PFSK-1 (cell line): ENCODE results near the gene GFER.

Source experiments
- FOXP2 ChIP-seq: optimal IDR thresholded peaks from 2 replicates; pipeline ENCODE3; 2011; ENCODE audit warnings: borderline replicate concordance, control low read depth, inconsistent platforms; ENCODE audit not compliant: insufficient read depth; ENCODE audit errors: extremely low read length, extremely low read depth
- POLR2AphosphoS5 ChIP-seq: IDR thresholded peaks from 2 replicates; pipeline ENCODE4 v1.6.1; 2012; ENCODE audit warnings: low read depth, mild to moderate bottlenecking, control low read depth, low read length, moderate library complexity
- SIN3A ChIP-seq: IDR thresholded peaks from 2 replicates; pipeline ENCODE4 v1.6.1; 2012; ENCODE audit warnings: mild to moderate bottlenecking, low read length, moderate library complexity, borderline replicate concordance; ENCODE audit not compliant: insufficient read depth
- TAF1 ChIP-seq: IDR thresholded peaks from 2 replicates; pipeline ENCODE4 v1.6.1; 2012; ENCODE audit warnings: low read length, control low read depth, borderline replicate concordance; ENCODE audit not compliant: insufficient read depth
- TF ChIP-seq, protein P1 (sequence below), 2 experiments: IDR thresholded peaks; 2 replicates each; pipeline versions ENCODE4 v1.6.1 to v1.8.0; 2011 to 2012; ENCODE audit warnings: low read depth in 2 of 2, low read length in 2 of 2, control low read depth in 1 of 2, inconsistent platforms in 1 of 2, mild to moderate bottlenecking in 1 of 2, moderate library complexity in 1 of 2; ENCODE audit not compliant: insufficient read depth in 1 of 2

GFER gene

GRCh38 chr16:1982013-1982433 is 2.0 kb upstream of the GFER start:
- TF ChIP-seq FOXP2, result no peak
- no peak for TF ChIP-seq SIN3A
- no peak for TF ChIP-seq POLR2AphosphoS5
- no peak for TF ChIP-seq TAF1
- TF ChIP-seq, protein P1, sequence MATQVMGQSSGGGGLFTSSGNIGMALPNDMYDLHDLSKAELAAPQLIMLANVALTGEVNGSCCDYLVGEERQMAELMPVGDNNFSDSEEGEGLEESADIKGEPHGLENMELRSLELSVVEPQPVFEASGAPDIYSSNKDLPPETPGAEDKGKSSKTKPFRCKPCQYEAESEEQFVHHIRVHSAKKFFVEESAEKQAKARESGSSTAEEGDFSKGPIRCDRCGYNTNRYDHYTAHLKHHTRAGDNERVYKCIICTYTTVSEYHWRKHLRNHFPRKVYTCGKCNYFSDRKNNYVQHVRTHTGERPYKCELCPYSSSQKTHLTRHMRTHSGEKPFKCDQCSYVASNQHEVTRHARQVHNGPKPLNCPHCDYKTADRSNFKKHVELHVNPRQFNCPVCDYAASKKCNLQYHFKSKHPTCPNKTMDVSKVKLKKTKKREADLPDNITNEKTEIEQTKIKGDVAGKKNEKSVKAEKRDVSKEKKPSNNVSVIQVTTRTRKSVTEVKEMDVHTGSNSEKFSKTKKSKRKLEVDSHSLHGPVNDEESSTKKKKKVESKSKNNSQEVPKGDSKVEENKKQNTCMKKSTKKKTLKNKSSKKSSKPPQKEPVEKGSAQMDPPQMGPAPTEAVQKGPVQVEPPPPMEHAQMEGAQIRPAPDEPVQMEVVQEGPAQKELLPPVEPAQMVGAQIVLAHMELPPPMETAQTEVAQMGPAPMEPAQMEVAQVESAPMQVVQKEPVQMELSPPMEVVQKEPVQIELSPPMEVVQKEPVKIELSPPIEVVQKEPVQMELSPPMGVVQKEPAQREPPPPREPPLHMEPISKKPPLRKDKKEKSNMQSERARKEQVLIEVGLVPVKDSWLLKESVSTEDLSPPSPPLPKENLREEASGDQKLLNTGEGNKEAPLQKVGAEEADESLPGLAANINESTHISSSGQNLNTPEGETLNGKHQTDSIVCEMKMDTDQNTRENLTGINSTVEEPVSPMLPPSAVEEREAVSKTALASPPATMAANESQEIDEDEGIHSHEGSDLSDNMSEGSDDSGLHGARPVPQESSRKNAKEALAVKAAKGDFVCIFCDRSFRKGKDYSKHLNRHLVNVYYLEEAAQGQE (IDR thresholded peaks at IDR 0.05; ENCODE audit: insufficient read depth in 1 of 2, low read depth in 2 of 2, low read length in 2 of 2), result no peak

- TF ChIP-seq TAF1 (no peak), SIN3A (no peak), POLR2AphosphoS5 (no peak), FOXP2 (no peak)
- TF ChIP-seq, protein P1 (IDR thresholded peaks at IDR 0.05; ENCODE audit: insufficient read depth in 1 of 2, low read depth in 2 of 2, low read length in 2 of 2), result no peak
Observed at GRCh38 chr16:1982991-1983543, 926 bp upstream of the GFER start.

- TF ChIP-seq SIN3A, result no peak
Observed at GRCh38 chr16:1984347-1985225, 593 bp downstream of the GFER start.

- TF ChIP-seq POLR2AphosphoS5 (no peak), TAF1 (no peak), SIN3A (no peak), FOXP2 (no peak)
- TF ChIP-seq, protein P1 (IDR thresholded peaks at IDR 0.05; ENCODE audit: insufficient read depth in 1 of 2, low read depth in 2 of 2, low read length in 2 of 2), result no peak
Observed at GRCh38 chr16:1985466-1986150, 1.6 kb downstream of the GFER start.

DNA sequence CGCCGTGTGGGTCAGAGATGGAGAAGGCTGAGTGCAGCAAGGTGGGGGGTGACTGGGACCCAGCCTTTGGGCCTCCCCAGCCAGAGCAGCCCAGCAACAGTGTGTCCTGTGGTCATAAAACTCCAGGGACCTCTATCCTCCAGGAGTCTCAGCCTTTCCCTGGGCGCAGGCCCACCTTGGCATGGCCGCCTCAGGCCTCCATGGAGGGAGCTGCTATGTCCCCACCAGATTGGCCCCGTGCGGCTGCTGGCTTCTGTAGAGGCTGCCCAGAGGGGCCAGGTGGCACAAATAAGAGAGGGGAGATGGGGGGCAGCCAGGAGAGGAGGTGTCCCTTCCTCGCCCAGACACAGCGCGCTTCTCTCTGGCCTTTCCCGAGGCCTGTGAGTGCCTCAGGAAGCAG is 3.2 kb downstream of the GFER start:
- no peak for TF ChIP-seq FOXP2
- TF ChIP-seq SIN3A, result no peak
- TF ChIP-seq, protein P1 (IDR thresholded peaks at IDR 0.05; ENCODE audit: insufficient read depth in 1 of 2, low read depth in 2 of 2, low read length in 2 of 2), result no peak
- no peak for TF ChIP-seq POLR2AphosphoS5
